HL-60 (cell line): ENCODE results near the gene ASAP3.

ENCODE experiments used
- DNase-seq, 2 experiments: peaks; one replicate each; pipeline ENCODE4 v3.0.0-alpha.2; 2010 to 2020; ENCODE audit warnings: low read depth in 1 of 2, low spot score in 1 of 2
- H3K27ac ChIP-seq: fragments of 250-450 bp; sonication (Bioruptor Pico); replicated peaks from 2 replicates; pipeline ENCODE4 v1.5.1; 2020; ENCODE audit warnings: mild to moderate bottlenecking, moderate library complexity
- H3K27me3 ChIP-seq: fragments of 250-450 bp; sonication (Bioruptor Pico); 2 replicates; pipeline ENCODE4 v1.5.1; 2021; ENCODE audit warnings: mild to moderate bottlenecking, moderate library complexity; ENCODE audit not compliant: insufficient read depth, poor library complexity, severe bottlenecking
- H3K4me3 ChIP-seq: replicated peaks from 2 replicates; pipeline ENCODE4 v1.5.1; 2011; ENCODE audit warnings: mild to moderate bottlenecking, control low read depth, low read length; ENCODE audit not compliant: insufficient read depth
- GABPA ChIP-seq: IDR thresholded peaks from 2 replicates; pipeline ENCODE4 v1.6.1; 2012; ENCODE audit warnings: low read depth
- POLR2AphosphoS5 ChIP-seq: IDR thresholded peaks from 2 replicates; pipeline ENCODE4 v1.6.1; 2012; ENCODE audit warnings: low read depth
- SPI1 ChIP-seq: IDR thresholded peaks from 2 replicates; pipeline ENCODE4 v1.6.1; 2012; ENCODE audit warnings: low read depth, mild to moderate bottlenecking, borderline replicate concordance
- TF ChIP-seq, protein P1 (sequence below): IDR thresholded peaks from 2 replicates; pipeline ENCODE4 v1.6.1; 2012; ENCODE audit warnings: low read depth; ENCODE audit not compliant: insufficient replicate concordance
- TF ChIP-seq, protein P2 (sequence below): IDR thresholded peaks from one replicate; pipeline ENCODE4 v1.5.1; 2011; ENCODE audit warnings: low read length, control low read depth, inconsistent platforms; ENCODE audit not compliant: insufficient read depth

Gene ASAP3

DNA sequence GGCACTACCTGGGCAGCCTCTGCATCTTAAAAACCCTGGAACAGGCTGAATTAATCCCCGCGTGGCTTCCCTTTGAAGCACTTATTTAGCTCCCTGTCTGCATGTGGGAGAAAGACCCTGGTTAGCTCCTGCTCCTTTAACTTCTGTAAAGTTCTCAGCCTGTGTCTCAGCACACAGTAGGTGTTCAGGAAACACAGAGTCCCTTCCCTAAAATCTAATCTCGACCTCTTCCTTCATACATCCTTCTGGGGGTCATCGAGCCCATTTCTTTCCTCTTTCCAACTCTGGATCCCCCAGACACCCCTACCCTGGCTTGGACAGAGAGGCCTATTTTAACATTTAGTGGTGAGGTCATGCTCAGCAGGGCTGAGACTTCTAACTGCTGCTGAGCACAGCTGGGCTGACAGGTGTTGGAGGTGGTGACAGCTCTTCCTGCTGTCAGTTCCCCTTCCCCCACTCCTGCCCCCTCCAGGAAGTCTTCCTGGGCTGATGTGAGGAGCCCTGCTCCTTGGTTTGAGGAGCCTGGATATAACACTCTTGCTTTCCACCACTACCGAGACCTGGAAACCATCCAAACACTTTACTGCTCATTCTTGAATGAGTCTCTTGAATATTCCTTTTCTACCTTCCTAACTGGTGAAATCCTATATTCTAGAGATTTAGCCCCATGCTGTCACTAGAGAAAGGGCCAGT, 41.7 kb upstream of the ASAP3 start:
- peak overlapping the region; percentile 65 for H3K27ac ChIP-seq

DNA sequence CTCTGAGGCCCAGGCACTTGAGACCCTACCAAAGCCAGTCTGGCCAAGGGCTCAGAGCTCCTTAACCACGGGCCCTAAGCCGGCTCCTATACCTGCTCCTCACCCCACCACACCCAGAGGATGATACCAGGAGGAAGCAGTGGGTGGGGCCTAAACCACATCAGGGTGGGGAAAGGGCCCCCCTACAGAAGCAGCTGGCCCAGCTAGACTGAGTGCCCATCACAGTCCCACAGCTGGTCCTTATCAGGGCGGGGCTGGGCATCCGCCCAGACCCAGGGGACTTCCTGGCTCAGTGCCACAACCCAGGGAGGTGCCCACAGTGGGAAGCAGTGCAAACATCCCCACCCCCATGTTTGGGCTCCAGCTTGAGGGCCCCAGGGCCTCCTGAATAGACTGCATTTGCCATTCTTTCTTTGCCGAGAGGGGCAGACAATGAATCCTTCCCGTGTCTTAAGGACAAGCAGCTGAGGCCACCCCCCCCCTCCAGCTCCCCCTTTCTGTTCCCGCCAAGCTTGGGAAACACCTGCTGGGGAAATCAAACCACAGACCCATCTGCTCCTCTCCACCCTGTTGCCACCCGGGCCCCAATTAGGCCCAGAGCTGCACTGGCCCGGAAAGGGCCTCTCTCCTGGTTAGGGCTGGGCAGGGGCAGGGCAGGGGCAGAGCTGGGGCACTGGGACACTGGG, 40.9 kb upstream of the ASAP3 start:
- no peak for TF ChIP-seq SPI1
- TF ChIP-seq, protein P1, sequence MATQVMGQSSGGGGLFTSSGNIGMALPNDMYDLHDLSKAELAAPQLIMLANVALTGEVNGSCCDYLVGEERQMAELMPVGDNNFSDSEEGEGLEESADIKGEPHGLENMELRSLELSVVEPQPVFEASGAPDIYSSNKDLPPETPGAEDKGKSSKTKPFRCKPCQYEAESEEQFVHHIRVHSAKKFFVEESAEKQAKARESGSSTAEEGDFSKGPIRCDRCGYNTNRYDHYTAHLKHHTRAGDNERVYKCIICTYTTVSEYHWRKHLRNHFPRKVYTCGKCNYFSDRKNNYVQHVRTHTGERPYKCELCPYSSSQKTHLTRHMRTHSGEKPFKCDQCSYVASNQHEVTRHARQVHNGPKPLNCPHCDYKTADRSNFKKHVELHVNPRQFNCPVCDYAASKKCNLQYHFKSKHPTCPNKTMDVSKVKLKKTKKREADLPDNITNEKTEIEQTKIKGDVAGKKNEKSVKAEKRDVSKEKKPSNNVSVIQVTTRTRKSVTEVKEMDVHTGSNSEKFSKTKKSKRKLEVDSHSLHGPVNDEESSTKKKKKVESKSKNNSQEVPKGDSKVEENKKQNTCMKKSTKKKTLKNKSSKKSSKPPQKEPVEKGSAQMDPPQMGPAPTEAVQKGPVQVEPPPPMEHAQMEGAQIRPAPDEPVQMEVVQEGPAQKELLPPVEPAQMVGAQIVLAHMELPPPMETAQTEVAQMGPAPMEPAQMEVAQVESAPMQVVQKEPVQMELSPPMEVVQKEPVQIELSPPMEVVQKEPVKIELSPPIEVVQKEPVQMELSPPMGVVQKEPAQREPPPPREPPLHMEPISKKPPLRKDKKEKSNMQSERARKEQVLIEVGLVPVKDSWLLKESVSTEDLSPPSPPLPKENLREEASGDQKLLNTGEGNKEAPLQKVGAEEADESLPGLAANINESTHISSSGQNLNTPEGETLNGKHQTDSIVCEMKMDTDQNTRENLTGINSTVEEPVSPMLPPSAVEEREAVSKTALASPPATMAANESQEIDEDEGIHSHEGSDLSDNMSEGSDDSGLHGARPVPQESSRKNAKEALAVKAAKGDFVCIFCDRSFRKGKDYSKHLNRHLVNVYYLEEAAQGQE, result no peak
- TF ChIP-seq GABPA, result 0 out of 2 replicates have a peak, but pooled peaks have one; percentile 21
- TF ChIP-seq POLR2AphosphoS5, result peak; percentile 97
- H3K27ac ChIP-seq, result peak overlapping the region; percentile 65
- no peaks in the 10 kb centered on the region for H3K27me3 ChIP-seq
- H3K4me3 ChIP-seq, result no peak overlapping the region
- peak in 1 of 2 experiments; percentile 91 for DNase-seq

More for the DNA sequence above, 41.7 kb upstream of the ASAP3 start:
- Histone ChIP-seq H3K27me3 (no peaks in the 10 kb centered on the region), H3K4me3 (no peak overlapping the region)
- peak in 1 of 2 experiments; percentile 38 for DNase-seq
- TF ChIP-seq SPI1, result no peak
- TF ChIP-seq POLR2AphosphoS5, result peak; percentile 59; the same call in 1 of the 2 replicates

DNA sequence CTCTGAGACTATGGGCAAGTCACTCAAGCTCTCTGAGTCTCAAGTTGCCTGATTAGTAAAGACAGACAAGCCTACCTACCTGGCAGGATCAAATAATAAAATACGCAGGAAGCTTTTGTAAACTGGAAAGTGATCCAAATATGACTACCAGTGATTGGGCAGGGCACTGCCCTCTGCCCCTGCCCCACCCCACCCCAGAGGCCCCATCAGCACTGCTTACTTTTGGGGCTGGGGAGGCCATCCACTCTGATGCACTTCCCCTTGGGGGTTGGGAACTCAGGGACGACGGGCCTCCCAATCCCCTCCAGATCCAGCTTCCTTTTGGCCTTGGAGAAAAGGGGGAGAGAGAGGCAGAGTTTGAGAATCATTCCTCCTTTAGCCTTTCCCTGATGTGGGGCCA, 40.2 kb upstream of the ASAP3 start:
- Histone ChIP-seq H3K4me3 (no peak overlapping the region), H3K27ac (peak overlapping the region; percentile 65), H3K27me3 (no peaks in the 10 kb centered on the region)
- no peak for DNase-seq
- TF ChIP-seq, protein P1, result no peak
- TF ChIP-seq GABPA (no peak), POLR2AphosphoS5 (no peak), SPI1 (no peak)
- TF ChIP-seq, protein P2, sequence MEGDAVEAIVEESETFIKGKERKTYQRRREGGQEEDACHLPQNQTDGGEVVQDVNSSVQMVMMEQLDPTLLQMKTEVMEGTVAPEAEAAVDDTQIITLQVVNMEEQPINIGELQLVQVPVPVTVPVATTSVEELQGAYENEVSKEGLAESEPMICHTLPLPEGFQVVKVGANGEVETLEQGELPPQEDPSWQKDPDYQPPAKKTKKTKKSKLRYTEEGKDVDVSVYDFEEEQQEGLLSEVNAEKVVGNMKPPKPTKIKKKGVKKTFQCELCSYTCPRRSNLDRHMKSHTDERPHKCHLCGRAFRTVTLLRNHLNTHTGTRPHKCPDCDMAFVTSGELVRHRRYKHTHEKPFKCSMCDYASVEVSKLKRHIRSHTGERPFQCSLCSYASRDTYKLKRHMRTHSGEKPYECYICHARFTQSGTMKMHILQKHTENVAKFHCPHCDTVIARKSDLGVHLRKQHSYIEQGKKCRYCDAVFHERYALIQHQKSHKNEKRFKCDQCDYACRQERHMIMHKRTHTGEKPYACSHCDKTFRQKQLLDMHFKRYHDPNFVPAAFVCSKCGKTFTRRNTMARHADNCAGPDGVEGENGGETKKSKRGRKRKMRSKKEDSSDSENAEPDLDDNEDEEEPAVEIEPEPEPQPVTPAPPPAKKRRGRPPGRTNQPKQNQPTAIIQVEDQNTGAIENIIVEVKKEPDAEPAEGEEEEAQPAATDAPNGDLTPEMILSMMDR, result no peak

DNA sequence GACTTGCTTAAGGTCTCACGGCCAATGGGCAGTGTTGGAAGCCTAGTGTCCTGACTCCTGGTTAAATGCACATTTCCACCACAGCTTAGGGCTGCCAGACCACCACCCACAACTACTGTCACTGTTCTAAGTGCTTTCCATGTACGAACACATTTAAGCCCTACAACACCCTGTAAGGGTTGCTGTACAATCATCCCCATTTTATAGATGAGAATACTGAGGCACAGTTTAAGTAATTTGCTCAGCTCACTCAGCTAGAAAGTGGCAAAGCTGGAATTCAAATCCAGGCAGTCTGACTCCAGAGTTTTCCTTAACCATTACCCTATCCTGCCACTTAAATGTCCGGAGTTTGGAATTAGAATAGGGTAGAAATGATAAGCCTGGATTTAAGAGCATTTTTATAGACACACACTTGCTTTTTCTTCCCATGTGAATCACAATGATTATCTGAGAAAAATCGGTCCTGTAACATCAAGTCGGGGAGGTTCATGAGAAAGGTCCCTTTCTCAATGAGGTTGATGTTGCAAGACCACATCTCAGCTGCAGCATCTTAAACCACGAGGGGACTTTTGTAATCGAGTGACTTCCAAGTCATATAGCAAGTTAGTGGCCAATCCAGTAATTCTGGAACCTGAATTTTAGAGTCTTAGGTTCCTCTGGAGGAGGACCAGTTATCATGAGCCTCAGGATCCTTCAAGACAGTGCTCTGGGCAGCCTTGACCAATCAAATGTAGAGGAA, 38.4 kb upstream of the ASAP3 start:
- peak in 1 of 2 experiments; percentile 91 for DNase-seq
- TF ChIP-seq POLR2AphosphoS5 (peak; percentile 67), SPI1 (no peak)
- no peaks in the 10 kb centered on the region for H3K27me3 ChIP-seq
- H3K27ac ChIP-seq, result peak overlapping the region; percentile 29
- H3K4me3 ChIP-seq, result no peak overlapping the region

DNA sequence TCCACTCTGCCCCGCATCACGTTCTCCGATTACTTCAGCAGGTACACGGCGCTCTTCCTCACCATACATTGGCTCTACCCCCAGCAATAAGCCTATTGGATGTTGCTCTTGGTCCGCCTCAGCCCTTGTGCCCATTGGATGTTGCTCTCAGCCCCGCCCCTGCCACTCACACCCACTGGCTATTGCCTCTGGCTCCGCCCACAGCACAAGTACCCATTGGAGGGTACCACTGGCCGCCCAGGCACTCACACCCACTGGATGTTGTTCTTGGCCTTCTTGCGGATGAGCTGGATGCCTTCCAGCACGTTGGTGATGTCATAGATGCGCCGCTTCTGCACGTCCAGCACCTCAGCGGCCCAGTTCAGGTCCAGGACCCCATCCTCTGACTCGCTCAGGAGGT, 37.6 kb upstream of the ASAP3 start:
- H3K27ac ChIP-seq, result no peak overlapping the region
- no peak for DNase-seq
- no peak overlapping the region for H3K4me3 ChIP-seq
- TF ChIP-seq SPI1, result no peak
- TF ChIP-seq, protein P2, result no peak
- no peak for TF ChIP-seq POLR2AphosphoS5
- TF ChIP-seq GABPA, result no peak
- TF ChIP-seq, protein P1, result no peak
- H3K27me3 ChIP-seq, result no peaks in the 10 kb centered on the region
